Fibroblast of mammary gland (primary cell): Measurements from ENCODE around the gene UBA52.

ENCODE experiments used
- DNase-seq: peaks from one replicate; pipeline ENCODE4 v3.0.0-alpha.2; 2010; ENCODE audit warnings: low read depth
- H3K4me3 ChIP-seq: 2 replicates; pipeline ENCODE4 v1.5.1; 2011; ENCODE audit warnings: low read depth, mild to moderate bottlenecking, low read length, moderate library complexity; ENCODE audit not compliant: control insufficient read depth
- TF ChIP-seq, protein P1 (sequence below): conservative IDR thresholded peaks from 2 replicates; pipeline ENCODE4 v1.5.1; 2011; ENCODE audit warnings: low read depth, low read length, inconsistent platforms; ENCODE audit not compliant: control insufficient read depth, insufficient read depth

Gene UBA52

DNA sequence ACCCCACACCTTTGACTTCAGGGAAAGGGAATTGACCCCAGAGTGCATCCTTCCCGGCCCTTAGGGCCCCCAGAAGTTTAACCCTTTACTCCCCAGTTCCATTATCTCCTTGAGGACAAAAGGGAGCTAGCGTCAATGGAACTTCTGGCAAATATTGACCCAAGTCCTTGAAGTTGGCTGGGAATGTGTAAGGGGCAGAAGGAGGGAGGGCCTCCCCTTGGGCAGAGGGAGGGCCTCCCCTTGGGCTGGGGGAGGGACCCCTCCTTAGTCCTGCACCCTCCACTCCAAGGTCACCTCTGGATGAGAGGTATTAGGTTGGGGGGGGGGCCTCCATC, 38.0 kb downstream of the UBA52 start:
- TF ChIP-seq, protein P1, sequence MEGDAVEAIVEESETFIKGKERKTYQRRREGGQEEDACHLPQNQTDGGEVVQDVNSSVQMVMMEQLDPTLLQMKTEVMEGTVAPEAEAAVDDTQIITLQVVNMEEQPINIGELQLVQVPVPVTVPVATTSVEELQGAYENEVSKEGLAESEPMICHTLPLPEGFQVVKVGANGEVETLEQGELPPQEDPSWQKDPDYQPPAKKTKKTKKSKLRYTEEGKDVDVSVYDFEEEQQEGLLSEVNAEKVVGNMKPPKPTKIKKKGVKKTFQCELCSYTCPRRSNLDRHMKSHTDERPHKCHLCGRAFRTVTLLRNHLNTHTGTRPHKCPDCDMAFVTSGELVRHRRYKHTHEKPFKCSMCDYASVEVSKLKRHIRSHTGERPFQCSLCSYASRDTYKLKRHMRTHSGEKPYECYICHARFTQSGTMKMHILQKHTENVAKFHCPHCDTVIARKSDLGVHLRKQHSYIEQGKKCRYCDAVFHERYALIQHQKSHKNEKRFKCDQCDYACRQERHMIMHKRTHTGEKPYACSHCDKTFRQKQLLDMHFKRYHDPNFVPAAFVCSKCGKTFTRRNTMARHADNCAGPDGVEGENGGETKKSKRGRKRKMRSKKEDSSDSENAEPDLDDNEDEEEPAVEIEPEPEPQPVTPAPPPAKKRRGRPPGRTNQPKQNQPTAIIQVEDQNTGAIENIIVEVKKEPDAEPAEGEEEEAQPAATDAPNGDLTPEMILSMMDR: no peak
- no peak overlapping the region for H3K4me3 ChIP-seq
- DNase-seq: no peak

DNA sequence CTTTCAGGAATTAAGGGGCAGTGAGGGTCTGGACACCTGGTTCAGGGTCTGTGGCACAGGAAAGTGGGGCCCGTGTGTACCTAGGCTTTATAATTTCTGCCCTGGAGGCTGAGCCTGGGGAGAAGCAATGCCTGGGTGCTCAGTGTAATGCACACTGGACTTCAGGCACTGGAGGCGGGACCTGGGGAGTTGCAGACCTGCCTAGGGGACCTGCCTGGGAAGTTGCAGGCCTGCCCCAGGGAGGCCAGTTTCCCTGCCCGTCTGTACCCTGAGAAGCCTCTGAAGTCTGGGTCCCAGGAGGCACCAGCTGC, 38.5 kb downstream of the UBA52 start:
- DNase-seq: no peak
- H3K4me3 ChIP-seq: no peak overlapping the region
- TF ChIP-seq, protein P1: no peak

DNA sequence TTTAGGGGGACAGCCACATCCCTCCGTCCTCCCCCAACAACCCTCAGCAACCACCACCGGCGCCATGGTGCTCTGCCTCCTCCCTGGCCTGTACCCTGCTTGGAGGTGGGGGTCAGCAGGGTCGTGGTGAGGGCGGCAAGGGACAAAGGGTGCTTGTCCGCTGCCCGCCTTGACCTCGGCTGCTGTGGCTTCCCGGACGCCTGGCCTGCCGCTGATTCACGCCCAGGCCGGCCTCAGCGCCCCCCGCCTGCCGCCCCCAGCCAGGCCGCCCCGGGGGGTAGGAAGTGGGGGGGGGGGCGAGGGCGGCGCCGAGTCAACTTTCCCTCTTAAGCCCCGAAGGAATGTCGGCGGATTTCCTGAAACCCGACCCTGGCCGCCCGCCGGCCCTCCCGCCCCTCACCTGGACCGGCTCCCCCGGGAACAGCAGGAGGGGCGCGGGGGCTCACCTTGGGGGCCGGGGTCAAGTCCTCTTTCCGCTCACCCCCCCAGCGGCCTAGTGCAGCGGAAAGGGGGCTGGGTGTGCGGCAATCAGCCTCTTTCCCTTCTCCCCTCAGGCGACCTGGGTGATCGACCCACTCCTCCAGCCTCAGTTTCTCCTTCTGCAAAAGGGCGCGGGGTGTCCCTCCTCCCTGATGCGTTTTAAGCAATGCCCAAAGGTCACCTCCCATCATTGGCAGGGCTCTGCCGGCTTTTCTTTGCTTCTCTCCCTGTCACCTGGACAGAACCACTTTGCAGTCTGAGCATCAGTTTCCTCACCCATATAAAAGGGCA, 39.1 kb downstream of the UBA52 start:
- no peak for DNase-seq
- TF ChIP-seq, protein P1: no peak
- no peak overlapping the region for H3K4me3 ChIP-seq

DNA sequence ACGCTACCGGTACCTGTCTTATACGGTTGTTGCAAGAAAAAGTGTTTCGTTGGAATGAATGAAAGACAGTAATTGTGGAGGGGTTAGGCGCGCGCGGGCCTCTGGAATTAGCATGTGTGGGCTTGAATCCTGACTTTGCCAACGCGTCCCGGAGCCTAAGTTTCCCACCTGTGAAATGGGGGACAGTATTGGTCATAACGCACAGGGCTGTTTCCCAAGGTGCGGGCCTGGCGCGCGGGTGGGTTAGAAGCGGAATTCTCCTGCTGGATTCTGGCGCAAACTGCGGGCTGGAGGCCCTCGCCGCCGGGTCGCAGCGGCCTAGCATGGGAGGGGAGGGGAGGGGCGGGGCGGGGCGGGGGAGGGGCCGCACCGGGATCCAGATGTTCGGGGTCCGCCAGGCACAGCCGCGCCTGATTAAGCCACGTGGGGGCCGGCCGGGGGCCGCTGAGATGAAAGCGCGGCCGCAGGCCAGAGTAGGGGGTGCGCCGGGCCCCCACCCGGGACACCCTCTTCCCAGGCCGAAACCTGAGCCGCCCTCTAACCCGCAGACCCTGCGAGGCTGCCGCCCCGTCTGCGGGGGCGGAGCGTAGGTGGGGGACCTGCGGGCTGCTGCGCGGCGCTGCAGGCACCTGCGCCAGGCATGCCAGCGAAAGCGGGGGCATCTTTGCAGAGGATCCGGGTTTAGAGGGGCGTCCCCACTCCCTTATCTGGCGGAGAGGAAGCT, 39.8 kb downstream of the UBA52 start:
- DNase-seq: no peak
- TF ChIP-seq, protein P1: no peak
- H3K4me3 ChIP-seq: no peak overlapping the region

DNA sequence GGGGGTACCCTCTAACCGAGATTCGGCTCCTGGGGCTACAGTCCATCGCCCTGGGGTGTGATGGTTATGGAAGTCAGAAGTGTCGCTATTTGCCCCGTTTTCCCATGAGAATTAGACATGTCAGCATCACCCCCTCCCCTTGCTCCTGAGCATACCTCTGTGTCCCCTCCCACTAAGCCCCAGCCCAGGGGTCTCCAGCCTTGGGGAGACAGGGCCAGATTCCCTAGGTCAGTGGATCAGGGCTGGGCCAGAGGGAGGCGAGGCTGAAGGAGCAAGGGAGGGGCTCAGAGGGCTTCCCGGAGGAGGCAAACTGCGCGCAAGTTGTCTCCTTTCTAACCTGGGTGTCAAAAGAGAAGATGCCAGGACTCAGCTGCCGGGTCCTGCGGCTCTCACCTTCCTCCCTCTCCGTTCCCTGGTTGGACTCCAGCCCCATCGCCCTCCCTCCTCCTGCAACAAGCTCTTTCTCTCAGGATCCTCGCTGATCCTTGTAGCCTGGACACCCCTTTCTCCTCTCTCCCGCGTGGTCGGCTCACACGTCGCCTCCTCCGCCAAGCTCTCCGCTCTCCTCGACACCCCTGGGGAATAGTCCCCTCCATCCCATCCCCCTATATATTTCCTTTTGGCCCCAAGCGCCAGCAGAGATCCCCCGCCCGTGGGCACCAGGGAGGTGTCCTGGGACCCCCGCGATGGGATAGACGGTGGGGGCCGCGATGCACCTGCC, 40.6 kb downstream of the UBA52 start:
- peak overlapping the region; percentile 12 for H3K4me3 ChIP-seq
- no peak for DNase-seq
- TF ChIP-seq, protein P1: no peak

DNA sequence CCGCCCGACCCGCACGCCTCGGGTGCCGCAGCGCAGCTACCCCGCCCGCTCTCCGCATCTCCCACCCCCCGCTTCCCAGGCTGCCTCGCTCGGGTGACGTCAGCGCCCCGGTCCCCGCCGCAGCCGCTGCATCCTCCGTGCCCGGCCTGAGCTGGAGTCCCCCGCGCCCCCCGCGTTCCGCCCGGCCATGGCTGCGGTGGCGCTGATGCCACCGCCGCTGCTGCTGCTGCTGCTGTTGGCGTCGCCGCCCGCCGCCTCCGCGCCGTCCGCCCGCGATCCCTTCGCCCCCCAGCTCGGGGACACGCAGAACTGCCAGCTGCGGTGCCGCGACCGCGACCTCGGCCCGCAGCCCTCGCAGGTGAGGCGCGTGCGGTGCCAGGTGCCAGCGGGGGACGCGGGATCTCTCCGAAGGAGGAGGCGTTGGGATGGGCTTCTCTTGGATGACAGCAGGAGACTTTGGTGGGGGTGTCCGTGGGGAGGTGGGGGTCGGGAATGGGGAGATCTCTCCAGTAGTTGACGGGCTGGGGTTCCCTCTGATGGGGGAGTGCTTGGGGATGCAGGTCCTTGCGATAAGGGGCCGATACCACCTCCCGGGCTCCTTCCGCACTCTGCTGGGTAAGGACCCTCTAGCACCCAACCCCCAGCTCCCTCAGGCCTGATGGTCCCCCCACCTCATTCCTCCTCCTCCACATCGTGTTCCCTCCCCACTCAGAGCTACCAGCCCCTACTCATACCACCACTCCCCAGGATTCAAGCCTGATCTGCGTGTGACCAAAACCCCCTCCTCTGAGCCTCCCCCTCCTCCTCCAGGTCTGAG, 41.3 kb downstream of the UBA52 start, which contains the start of gene TMEM59L:
Gene TMEM59L (plus strand): TSS at position 99 of the 817 bp plus-strand sequence. CDS start 89 bp downstream, at position 188.
- peak within 1 kb of the TSS; percentile 12 for H3K4me3 ChIP-seq
- DNase-seq: no peak
- TF ChIP-seq, protein P1: no peak
